Stimulated activated CD4-positive, alpha-beta T cell treated with anti-CD3 and anti-CD28 coated beads, Interleukin-1b, Interleukin-23, amount 100 ng/mL, for 48 hours (primary cell): Measurements from ENCODE around the gene GNAS-AS1.

Source experiments
- DNase-seq: peaks from one replicate; pipeline ENCODE4 v3.0.0-alpha.2; 2020

The GNAS-AS1 gene

GRCh38 chr20:58807801-58808200 is 42.9 kb downstream of the GNAS-AS1 start:
- no peak for DNase-seq

GRCh38 chr20:58803533-58803932 is 47.2 kb downstream of the GNAS-AS1 start:
- no peak for DNase-seq

- no peak for DNase-seq
These were observed 48.6 kb downstream of the GNAS-AS1 start for GRCh38 chr20:58802061-58802460.

- DNase-seq = no peak
These were observed 50.4 kb downstream of the GNAS-AS1 start for GRCh38 chr20:58800134-58800871.

GRCh38 chr20:58797371-58798338 is 53.0 kb downstream of the GNAS-AS1 start:
- DNase-seq = no peak

GRCh38 chr20:58795923-58796245 is 54.8 kb downstream of the GNAS-AS1 start:
- DNase-seq = no peak

- no peak for DNase-seq
These were observed 55.4 kb downstream of the GNAS-AS1 start for GRCh38 chr20:58795181-58795922.

GRCh38 chr20:58794510-58795180 is 56.1 kb downstream of the GNAS-AS1 start:
- DNase-seq = no peak

GRCh38 chr20:58793512-58794420 is 56.9 kb downstream of the GNAS-AS1 start:
- DNase-seq = no peak

- DNase-seq = no peak
These were observed 58.3 kb downstream of the GNAS-AS1 start for GRCh38 chr20:58792426-58792825.

- no peak for DNase-seq
These were observed 59.4 kb downstream of the GNAS-AS1 start for GRCh38 chr20:58791286-58791685.

GRCh38 chr20:58790454-58790853 is 60.2 kb downstream of the GNAS-AS1 start:
- DNase-seq = no peak

- no peak for DNase-seq
These were observed 61.7 kb downstream of the GNAS-AS1 start for GRCh38 chr20:58788896-58789544.

- no peak for DNase-seq
These were observed 63.3 kb downstream of the GNAS-AS1 start for GRCh38 chr20:58787211-58788005.

GRCh38 chr20:58784321-58785074 is 66.2 kb downstream of the GNAS-AS1 start:
- no peak for DNase-seq

GRCh38 chr20:58783511-58784011 is 67.1 kb downstream of the GNAS-AS1 start:
- no peak for DNase-seq

GRCh38 chr20:58781138-58781537 is 69.6 kb downstream of the GNAS-AS1 start:
- no peak for DNase-seq

- no peak for DNase-seq
These were observed 71.9 kb downstream of the GNAS-AS1 start for GRCh38 chr20:58778760-58779159.

- DNase-seq = no peak
These were observed 73.0 kb downstream of the GNAS-AS1 start for GRCh38 chr20:58777657-58778056.
